ENCODE results near the gene RMRP. TPM values are rescaled to one million over a fixed set of nuclear protein-coding genes. Genes with fewer than 3 reads are reported as not detected.
A peak's percentile ranks its signal among the peaks of the same experiment; 100 is the strongest.

RMRP gene
- total and polyA plus RNA-seq, 2 donors (not counting 1 experiment from before 2014, with no cell fraction given): 7,890 TPM; not detected in 1

DNA sequence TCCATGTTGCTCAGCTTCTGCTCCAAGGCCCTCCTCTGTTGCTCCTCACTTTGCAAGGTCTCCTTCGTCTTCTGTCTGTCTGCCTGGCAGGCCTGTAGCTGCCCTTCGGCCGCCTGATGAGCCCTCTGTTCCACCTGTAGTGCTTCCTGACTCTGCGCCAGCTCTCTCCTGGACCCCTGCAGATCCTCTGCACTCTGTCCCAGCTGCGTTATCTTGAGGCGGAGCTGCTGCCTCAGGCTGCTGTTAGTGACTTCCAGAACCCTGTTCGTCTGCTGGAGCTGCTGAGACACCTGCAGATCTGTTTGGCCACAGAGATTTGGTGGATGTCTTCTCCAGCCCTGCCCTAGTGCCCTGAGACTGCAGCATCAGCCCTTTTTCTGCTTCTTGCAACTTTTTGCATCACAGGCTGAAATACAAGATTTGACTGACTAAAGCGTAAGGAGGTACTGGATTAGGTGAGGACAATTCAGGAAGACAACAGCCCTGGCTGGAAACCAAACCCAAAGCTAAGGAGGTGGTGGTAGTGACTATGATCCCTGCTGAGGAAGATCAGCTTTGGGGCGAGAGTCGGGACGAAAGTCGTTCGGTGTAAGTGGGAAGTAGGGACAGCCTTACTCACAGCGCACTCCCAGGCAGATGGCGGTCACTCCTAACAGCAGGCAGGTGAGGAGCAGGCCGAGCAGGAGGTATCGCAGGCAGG, 41.7 kb downstream of the RMRP start:
- H3K79me2 ChIP-seq (ENCODE audit: control insufficient read depth, insufficient read depth, low read length): peaks cover 48% of the 10 kb centered on the region
- H4K20me1 ChIP-seq (ENCODE audit: control insufficient read depth, insufficient read depth, low read length, poor library complexity, severe bottlenecking): peaks cover 41% of the 10 kb centered on the region
- peak overlapping the region; percentile 76 for H3K4me2 ChIP-seq (replicated peaks; ENCODE audit: low read depth, low read length, poor library complexity, severe bottlenecking)
- ChIA-PET CTCF (interaction anchor here (0.7 to 14.3 kb wide), 19 partner anchors 8 to 266 kb away, joined by 3 to 357 read pairs (median 5); partner anchors contain the start of genes ARHGEF39, CCDC107, CREB3 and RMRP), POLR2A (interaction anchor here (0.6 to 7.1 kb wide), 10 partner anchors 11 to 576 kb away, joined by 3 to 114 read pairs (median 4); partner anchors contain the start of genes CCDC107, CREB3, RMRP and SIT1)
- peak overlapping the region; percentile 32 to 91 (median 85) for H3K4me3 ChIP-seq (ENCODE audit: control extremely low read depth in 1 of 5, extremely low read depth in 1 of 5, insufficient read depth in 1 of 5, low read depth in 2 of 5, low read length in 4 of 5)
- peak overlapping the region; percentile 93 for H3K9ac ChIP-seq (ENCODE audit: low read length)
- no peaks in the 10 kb centered on the region for H3K27me3 Mint-ChIP-seq
- TF ChIP-seq CTCF (IDR thresholded peaks at IDR 0.05) (no peak), EZH2 (IDR thresholded peaks at IDR 0.05; ENCODE audit: borderline replicate concordance, insufficient read depth, low read depth, low read length, poor library complexity, severe bottlenecking) (no peak)
- H3K27ac Mint-ChIP-seq: peak overlapping the region; percentile 86
- H3K9me3 ChIP-seq (ENCODE audit: control extremely low read depth in 1 of 3, control insufficient read depth in 2 of 3, insufficient read depth in 1 of 3, low read length in 2 of 3): no peaks in the 10 kb centered on the region
- H3K27ac ChIP-seq (ENCODE audit: low read length in 2 of 2): peak overlapping the region; percentile 95 to 97
- 84% methylated on average over 17 of the region's 17 CpGs for WGBS (ENCODE audit: insufficient coverage)
- peaks cover 77 to 95% of the 10 kb centered on the region in 2 donors for H3K4me1 ChIP-seq (ENCODE audit: control insufficient read depth in 2 of 2, insufficient read depth in 2 of 2, low read length in 2 of 2)
- ATAC-seq (ENCODE audit: low read depth): no peak
- peak overlapping the region; percentile 86 for H3K4me3 Mint-ChIP-seq
- peaks cover 94% of the 10 kb centered on the region for H3K4me1 Mint-ChIP-seq
- DNase-seq: no peak
- intact Hi-C loops (cut with micrococcal nuclease): no loop called here
- H2AFZ ChIP-seq (ENCODE audit: insufficient read depth, low read depth, low read length, poor library complexity, severe bottlenecking): peak overlapping the region; percentile 56
- no peaks in the 10 kb centered on the region for H3K27me3 ChIP-seq (replicated peaks in 1 of 4; ENCODE audit: control extremely low read depth in 1 of 4, control insufficient read depth in 3 of 4, insufficient read depth in 4 of 4, low read length in 3 of 4)
- no peaks in the 10 kb centered on the region for H3K9me3 Mint-ChIP-seq (ENCODE audit: insufficient read depth)
- H3K36me3 ChIP-seq (replicated peaks in 1 of 2; ENCODE audit: control extremely low read depth in 1 of 2, control insufficient read depth in 1 of 2, extremely low read depth in 1 of 2, insufficient read depth in 2 of 2, low read length in 1 of 2): peaks cover 13 to 49% of the 10 kb centered on the region in 2 experiments

DNA sequence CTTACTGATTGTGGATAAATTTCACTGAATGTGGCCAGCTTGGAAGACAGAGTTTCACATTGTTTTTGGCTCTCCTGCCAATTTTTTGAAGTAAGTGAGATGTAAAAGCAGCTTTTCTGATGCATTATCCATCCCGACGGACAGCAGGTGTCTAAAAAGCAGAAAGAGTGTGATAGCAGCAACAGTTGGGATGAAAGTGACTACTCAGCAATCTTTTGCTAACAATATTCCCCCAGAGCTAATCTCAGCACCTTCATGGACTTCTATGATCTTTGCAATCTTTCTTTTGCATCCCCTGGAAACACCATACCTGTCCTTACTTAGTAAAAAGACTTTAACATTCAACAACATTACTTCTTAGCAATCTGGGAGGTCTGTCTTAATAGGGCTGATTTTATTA, 45.0 kb downstream of the RMRP start:
- DNase-seq (no peak), ATAC-seq (ENCODE audit: low read depth) (no peak)
- TF ChIP-seq EZH2 (IDR thresholded peaks at IDR 0.05; ENCODE audit: borderline replicate concordance, insufficient read depth, low read depth, low read length, poor library complexity, severe bottlenecking) (no peak), CTCF (IDR thresholded peaks at IDR 0.05) (no peak)
- H3K9ac ChIP-seq (ENCODE audit: low read length): no peak overlapping the region
- H3K27me3 ChIP-seq (replicated peaks in 1 of 4; ENCODE audit: control extremely low read depth in 1 of 4, control insufficient read depth in 3 of 4, insufficient read depth in 4 of 4, low read length in 3 of 4): no peaks in the 10 kb centered on the region
- peaks cover 69% of the 10 kb centered on the region for H3K4me1 Mint-ChIP-seq
- H3K27ac ChIP-seq (ENCODE audit: low read length in 2 of 2): peak overlapping the region in 1 of 2 donors; percentile 95
- ChIA-PET POLR2A (interaction anchor here (1.4 to 1.7 kb wide), 3 partner anchors 23 to 52 kb away, joined by 4 to 7 read pairs (median 4); partner anchors contain the start of gene ARHGEF39), CTCF (interaction anchor here (0.7 to 14.3 kb wide), 14 partner anchors 8 to 269 kb away, joined by 3 to 357 read pairs (median 9); partner anchors contain the start of genes ARHGEF39, CCDC107, CREB3 and RMRP)
- H3K79me2 ChIP-seq (ENCODE audit: control insufficient read depth, insufficient read depth, low read length): peaks cover 56% of the 10 kb centered on the region
- H3K27me3 Mint-ChIP-seq: no peaks in the 10 kb centered on the region
- H2AFZ ChIP-seq (ENCODE audit: insufficient read depth, low read depth, low read length, poor library complexity, severe bottlenecking): no peak overlapping the region
- no peak overlapping the region for H3K4me3 ChIP-seq (ENCODE audit: control extremely low read depth in 1 of 5, extremely low read depth in 1 of 5, insufficient read depth in 1 of 5, low read depth in 2 of 5, low read length in 4 of 5)
- no peak overlapping the region for H3K4me3 Mint-ChIP-seq
- H3K9me3 ChIP-seq (ENCODE audit: control extremely low read depth in 1 of 3, control insufficient read depth in 2 of 3, insufficient read depth in 1 of 3, low read length in 2 of 3): no peaks in the 10 kb centered on the region
- intact Hi-C loops (cut with micrococcal nuclease): no loop called here
- peaks cover 68% of the 10 kb centered on the region for H4K20me1 ChIP-seq (ENCODE audit: control insufficient read depth, insufficient read depth, low read length, poor library complexity, severe bottlenecking)
- H3K4me2 ChIP-seq (replicated peaks; ENCODE audit: low read depth, low read length, poor library complexity, severe bottlenecking): peak overlapping the region; percentile 49
- H3K27ac Mint-ChIP-seq: peak overlapping the region; percentile 86
- peaks cover 18 to 78% of the 10 kb centered on the region in 2 experiments for H3K36me3 ChIP-seq (replicated peaks in 1 of 2; ENCODE audit: control extremely low read depth in 1 of 2, control insufficient read depth in 1 of 2, extremely low read depth in 1 of 2, insufficient read depth in 2 of 2, low read length in 1 of 2)
- no peaks in the 10 kb centered on the region for H3K9me3 Mint-ChIP-seq (ENCODE audit: insufficient read depth)
- H3K4me1 ChIP-seq (ENCODE audit: control insufficient read depth in 2 of 2, insufficient read depth in 2 of 2, low read length in 2 of 2): peaks cover 55 to 87% of the 10 kb centered on the region in 2 donors
- no CpG with 5 or more reads among the region's 2 CpGs for WGBS (ENCODE audit: insufficient coverage)

Data from B cell (primary cell).